ENCODE measurements around the gene PPP1R14D. TPM values are rescaled to one million over a fixed set of nuclear protein-coding genes. Genes with fewer than 3 reads are reported as not detected.

PPP1R14D gene
- total and polyA plus RNA-seq, 2 of the 8 experiments (the other 6 are each of a cell fraction or from before 2014, with no cell fraction given), result not detected

GRCh38 chr15:40808861-40809450, 19.6 kb downstream of the PPP1R14D start:
- Histone ChIP-seq H2BK15ac (ENCODE audit: low read length) (no peak overlapping the region), H4K91ac (replicated peaks; ENCODE audit: insufficient read length, low read length) (no peak overlapping the region), H2BK5ac (ENCODE audit: low read depth, low read length) (no peak overlapping the region), H2AFZ (ENCODE audit: low read length) (no peak overlapping the region), H3K79me1 (ENCODE audit: low read depth, low read length) (no peaks in the 10 kb centered on the region), H2BK120ac (replicated peaks; ENCODE audit: low read depth, low read length) (no peak overlapping the region), H3K14ac (ENCODE audit: insufficient read length) (no peak overlapping the region), H3K4ac (replicated peaks; ENCODE audit: insufficient read length, low read depth, low read length) (no peak overlapping the region), H3K23ac (ENCODE audit: insufficient read length) (no peak overlapping the region), H2BK12ac (ENCODE audit: low read depth, low read length) (no peak overlapping the region), H3K27me3 (replicated peaks in 1 of 4; ENCODE audit: control insufficient read depth in 3 of 4, extremely low read depth in 1 of 4, insufficient read depth in 3 of 4, low read length in 3 of 4) (no peaks in the 10 kb centered on the region), H2AK5ac (ENCODE audit: low read depth, low read length) (no peak overlapping the region), H3K18ac (ENCODE audit: extremely low read depth, low read length) (no peak overlapping the region), H3K56ac (replicated peaks; ENCODE audit: insufficient read length, low read depth, low read length) (no peak overlapping the region), H3K9me3 (ENCODE audit: insufficient read depth in 2 of 2, low read depth in 1 of 2, low read length in 1 of 2) (no peaks in the 10 kb centered on the region), H3K4me2 (ENCODE audit: insufficient read depth in 1 of 2, low read depth in 2 of 2, low read length in 2 of 2) (no peak overlapping the region; a peak in 1 of 4 replicates), H3K23me2 (ENCODE audit: low read depth, low read length) (peaks cover 7% of the 10 kb centered on the region; the same call in 1 of the 2 replicates), H4K20me1 (replicated peaks in 1 of 2; ENCODE audit: control insufficient read depth in 1 of 2, insufficient read depth in 2 of 2, low read length in 2 of 2) (no peaks in the 10 kb centered on the region), H3K9ac (replicated peaks in 1 of 4; ENCODE audit: extremely low read depth in 1 of 4, low read depth in 3 of 4, low read length in 3 of 4) (peak overlapping the region in 1 of 4 experiments; percentile 44; a peak in 1 of 7 replicates), H3K79me2 (ENCODE audit: control insufficient read depth in 1 of 2, insufficient read depth in 2 of 2, low read length in 2 of 2) (no peaks in the 10 kb centered on the region), H3K4me3 (ENCODE audit: extremely low read depth in 1 of 4, insufficient read depth in 2 of 4, low read depth in 3 of 4, low read length in 4 of 4) (no peak overlapping the region), H3K4me1 (replicated peaks in 1 of 4; ENCODE audit: control insufficient read depth in 3 of 4, insufficient read depth in 4 of 4, low read length in 3 of 4) (peaks cover 0 to 10% (median 5%) of the 10 kb centered on the region in 4 experiments; a peak in 5 of 7 replicates), H4K8ac (ENCODE audit: extremely low read depth, insufficient read depth, low read length) (no peak overlapping the region; the same call in 1 of the 2 replicates), H3K36me3 (ENCODE audit: control insufficient read depth in 2 of 4, insufficient read depth in 4 of 4, low read length in 3 of 4) (peaks cover 0 to 2% (median 0%) of the 10 kb centered on the region in 4 experiments; a peak in 1 of 8 replicates), H4K5ac (ENCODE audit: insufficient read length, low read depth, low read length) (no peak overlapping the region), H3K27ac (ENCODE audit: low read depth, low read length) (no peak overlapping the region), H2BK20ac (ENCODE audit: low read length) (no peak overlapping the region)
- no peak for FAIRE-seq
- ChIA-PET POLR2A (ENCODE audit: partially characterized antibody) (no interaction called here), CTCF (ENCODE audit: partially characterized antibody) (interaction anchor here (0.6 to 1.4 kb wide), 3 partner anchors 36 to 74 kb away, joined by 3 to 4 read pairs (median 3); partner anchors contain the start of gene GCHFR)
- TF ChIP-seq RAD21 (IDR thresholded peaks at IDR 0.05 in 1 of 2, conservative IDR thresholded peaks at IDR 0.05 in 1 of 2; ENCODE audit: low read depth in 2 of 2, low read length in 2 of 2), result no peak
- no peak for TF ChIP-seq CBX5 (IDR thresholded peaks at IDR 0.05; ENCODE audit: low read depth, low read length)
- no peak for TF ChIP-seq POLR2A (IDR thresholded peaks at IDR 0.05; ENCODE audit: control extremely low read depth in 1 of 2, low read depth in 2 of 2, low read length in 2 of 2)
- WGBS, 2 experiments (ENCODE audit: extremely low coverage in 1 of 2, insufficient coverage in 1 of 2, insufficient read length in 1 of 2, insufficient replicate concordance in 2 of 2, low coverage in 1 of 2, low lambda C conversion rate in 2 of 2, missing lambda C conversion rate in 1 of 2), result 83% methylated on average over 7 of the region's 8 CpGs; no CpG with 5 or more reads in 1 of the 2 experiments
- no peak for DNase-seq (ENCODE audit: low read depth in 1 of 2, low spot score in 2 of 2)
